SK-N-MC (cell line): Measurements from ENCODE around the gene B3GNT3.

Source experiments
- EZH2 ChIP-seq: fragments of 200-600 bp; sonication (generic); IDR thresholded peaks from one replicate; pipeline ENCODE4 v1.6.1; 2017; ENCODE audit warnings: antibody characterized with exemption
- POLR2AphosphoS5 ChIP-seq: IDR thresholded peaks from 2 replicates; pipeline ENCODE4 v1.6.1; 2012; ENCODE audit warnings: mild to moderate bottlenecking, low read depth, low read length, borderline replicate concordance

DNA sequence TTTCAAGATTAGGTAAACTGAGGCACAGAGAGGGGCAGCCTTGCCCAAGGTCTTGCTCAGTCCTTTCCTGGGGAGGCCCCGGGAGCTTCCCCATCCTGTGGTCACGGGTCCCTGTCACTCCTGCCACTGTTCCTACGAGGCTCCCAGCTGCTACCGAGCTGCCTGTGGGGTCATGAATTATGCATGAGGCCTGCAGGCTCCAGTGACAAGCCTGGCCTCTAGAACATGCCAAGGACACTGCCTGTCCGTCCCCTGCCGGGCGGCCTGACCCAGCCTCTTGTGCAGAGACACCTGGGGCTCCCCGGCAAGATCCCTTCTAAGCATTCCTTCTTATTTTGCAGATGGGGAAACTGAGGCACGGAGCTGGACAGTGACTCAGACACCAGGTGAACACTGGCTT, 41.0 kb upstream of the B3GNT3 start:
- TF ChIP-seq POLR2AphosphoS5, result no peak
- TF ChIP-seq EZH2, result no peak
